Neural crest cell (in vitro differentiated cells): ENCODE measurements around the gene DNASE1L3. TPM values are rescaled to one million over a fixed set of nuclear protein-coding genes. Genes with fewer than 3 reads are reported as not detected.

Experiments
- DNase-seq: peaks from one replicate; pipeline ENCODE4 v3.0.0; 2021; ENCODE audit warnings: low read depth, mixed read lengths, low spot score
- H3K27ac Mint-ChIP-seq: one replicate; pipeline ENCODE4 v1.8.0; 2021; ENCODE audit warnings: mild to moderate bottlenecking, mixed read lengths; ENCODE audit not compliant: unreplicated experiment
- H3K27me3 Mint-ChIP-seq: 2 replicates; pipeline ENCODE4 v1.8.0; 2021; ENCODE audit warnings: low read depth, mild to moderate bottlenecking, mixed read lengths
- H3K36me3 Mint-ChIP-seq: 2 replicates; pipeline ENCODE4 v1.8.0; 2021; ENCODE audit warnings: low read depth, mild to moderate bottlenecking, mixed read lengths
- H3K4me1 Mint-ChIP-seq: 2 replicates; pipeline ENCODE4 v1.8.0; 2021; ENCODE audit warnings: mixed read lengths
- H3K4me3 Mint-ChIP-seq: one replicate; pipeline ENCODE4 v1.8.0; 2021; ENCODE audit warnings: mild to moderate bottlenecking, mixed read lengths
- H3K9me3 Mint-ChIP-seq: 2 replicates; pipeline ENCODE4 v1.8.0; 2021; ENCODE audit warnings: mixed read lengths
- CTCF ChIP-seq: fragments of 200-600 bp; sonication (generic); conservative IDR thresholded peaks from 2 replicates; pipeline ENCODE4 v1.5.0; 2021; ENCODE audit warnings: antibody characterized with exemption, mild to moderate bottlenecking
- total RNA-seq: library from RNA; stranded (reverse); gene quantifications from 2 replicates; pipeline ENCODE4 v1.2.1, GENCODE V29; 2021

DNASE1L3 gene
- total RNA-seq, 1 donor from 2014 or later: not detected

- Mint-ChIP-seq H3K4me1 (no peaks in the 10 kb centered on the region), H3K36me3 (peaks cover 10% of the 10 kb centered on the region), H3K27me3 (no peaks in the 10 kb centered on the region), H3K4me3 (no peak overlapping the region), H3K9me3 (no peaks in the 10 kb centered on the region), H3K27ac (no peak overlapping the region)
- no peak for TF ChIP-seq CTCF
- no peak for DNase-seq
These were observed 67.2 kb downstream of the DNASE1L3 start for GRCh38 chr3:58143417-58144055.

Other genes with a start within 250 kb of the DNASE1L3 start
- gene FLNB, start 202.6 kb downstream of the DNASE1L3 start, total RNA-seq: 39.4 and 40.4 TPM in 2 replicates
- gene ABHD6, start 26.8 kb upstream of the DNASE1L3 start, total RNA-seq: 5.5 and 7.3 TPM in 2 replicates
- 29.9 and 30.9 TPM in 2 replicates for gene RPP14, start 95.3 kb upstream of the DNASE1L3 start, total RNA-seq
- 10.9 and 11.3 TPM in 2 replicates for gene HTD2, start 95.5 kb upstream of the DNASE1L3 start, total RNA-seq
- gene PXK, start 121.9 kb upstream of the DNASE1L3 start, total RNA-seq: 5.4 and 6.1 TPM in 2 replicates
- gene PDHB, start 222.9 kb upstream of the DNASE1L3 start, total RNA-seq: 63.5 and 71.4 TPM in 2 replicates